ENCODE measurements around the gene RBM42.
"Not testable (repeated sequence)": the region's sequence is repeated elsewhere in the genome, so short reads cannot be mapped to it uniquely, and the experiment has no call there.

Gene RBM42, protein sequence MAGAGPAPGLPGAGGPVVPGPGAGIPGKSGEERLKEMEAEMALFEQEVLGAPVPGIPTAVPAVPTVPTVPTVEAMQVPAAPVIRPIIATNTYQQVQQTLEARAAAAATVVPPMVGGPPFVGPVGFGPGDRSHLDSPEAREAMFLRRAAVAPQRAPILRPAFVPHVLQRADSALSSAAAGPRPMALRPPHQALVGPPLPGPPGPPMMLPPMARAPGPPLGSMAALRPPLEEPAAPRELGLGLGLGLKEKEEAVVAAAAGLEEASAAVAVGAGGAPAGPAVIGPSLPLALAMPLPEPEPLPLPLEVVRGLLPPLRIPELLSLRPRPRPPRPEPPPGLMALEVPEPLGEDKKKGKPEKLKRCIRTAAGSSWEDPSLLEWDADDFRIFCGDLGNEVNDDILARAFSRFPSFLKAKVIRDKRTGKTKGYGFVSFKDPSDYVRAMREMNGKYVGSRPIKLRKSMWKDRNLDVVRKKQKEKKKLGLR

DNA sequence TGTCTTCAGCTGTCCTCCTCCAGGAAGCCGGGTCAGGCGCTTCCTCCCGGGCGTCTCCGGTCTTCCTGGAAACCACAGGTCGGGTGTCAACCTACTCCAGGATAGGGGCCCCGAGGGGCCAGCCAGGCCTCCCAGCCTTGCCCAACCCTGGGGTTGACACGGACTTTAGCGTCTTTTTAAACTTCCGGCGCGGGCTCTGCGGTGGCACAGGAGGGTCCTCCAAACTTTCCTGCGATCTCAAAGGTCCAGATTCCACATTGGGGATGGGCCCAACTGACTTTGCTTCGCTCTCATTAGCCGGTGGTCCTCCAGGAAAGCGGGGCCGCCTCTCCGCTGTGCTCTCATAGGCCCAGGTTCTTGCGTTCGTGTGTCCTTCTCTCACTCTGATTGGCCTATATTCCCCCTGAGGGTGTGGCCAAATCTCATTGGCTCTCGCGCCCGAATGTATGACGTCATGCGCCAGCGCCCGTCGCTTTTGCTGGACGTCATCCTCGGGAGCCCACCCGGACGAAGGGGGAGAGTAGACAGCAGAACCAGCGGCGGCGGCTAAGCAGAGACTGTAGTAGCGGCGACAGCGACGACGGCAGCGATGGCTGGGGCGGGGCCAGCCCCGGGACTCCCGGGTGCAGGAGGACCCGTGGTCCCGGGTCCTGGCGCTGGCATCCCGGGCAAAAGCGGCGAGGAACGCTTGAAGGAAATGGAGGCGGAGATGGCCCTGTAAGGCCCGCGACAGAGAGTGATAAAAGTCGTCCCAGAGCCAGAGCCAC is at the start of gene RBM42:
Gene RBM42, plus strand, starts transcription at position 472 of the 767 bp plus-strand sequence. Its CDS starts 118 bp downstream, at position 590.
- peak; percentile 79 to 98 (median 93) for DNase-seq

DNA sequence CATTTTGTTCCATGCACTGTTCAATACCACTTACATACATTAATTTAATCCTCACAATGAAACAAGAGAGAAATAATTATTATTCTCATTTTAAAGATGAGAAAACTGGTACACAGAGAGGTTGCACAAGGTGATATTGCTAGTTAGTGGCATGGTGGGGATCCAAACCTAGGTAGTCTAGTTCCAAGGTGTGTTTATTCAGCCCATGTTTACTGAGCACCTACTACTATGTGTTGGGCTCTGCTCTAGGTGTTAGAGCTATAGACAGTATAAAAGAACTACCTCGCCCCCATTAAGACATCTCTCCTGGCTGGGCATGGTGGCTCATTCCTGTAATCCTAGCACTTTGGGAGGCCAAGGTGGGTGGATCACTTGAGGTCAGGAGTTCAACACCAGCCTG is 46.1 kb upstream of the RBM42 start:
- no peak for DNase-seq

DNA sequence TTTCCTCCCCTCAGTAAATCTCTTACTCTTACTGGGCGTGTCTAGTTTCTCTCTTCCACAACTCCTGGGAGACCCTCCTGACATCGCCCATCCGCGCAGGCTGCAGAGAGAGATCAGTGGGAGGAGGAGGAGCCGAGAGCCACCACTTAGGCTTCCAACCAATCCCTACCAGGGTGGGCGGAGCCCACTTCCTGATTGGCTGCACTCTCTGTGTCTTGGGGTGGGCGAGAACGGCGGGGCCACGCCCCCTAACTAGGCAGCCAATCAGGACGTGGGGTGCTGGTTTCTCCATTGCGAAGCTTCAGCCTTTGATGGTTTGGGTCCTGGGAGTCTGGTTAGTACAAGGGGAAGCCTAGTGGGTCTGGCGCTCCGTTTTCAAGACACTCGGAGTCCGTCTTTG is 43.0 kb upstream of the RBM42 start, which contains the start of gene PMIS2:
Gene PMIS2, plus strand, starts transcription at position 326 of the 400 bp plus-strand sequence. CDS start 87 bp downstream, outside the sequence.
- peak in 1 of 51 donors; percentile 23 for DNase-seq

DNA sequence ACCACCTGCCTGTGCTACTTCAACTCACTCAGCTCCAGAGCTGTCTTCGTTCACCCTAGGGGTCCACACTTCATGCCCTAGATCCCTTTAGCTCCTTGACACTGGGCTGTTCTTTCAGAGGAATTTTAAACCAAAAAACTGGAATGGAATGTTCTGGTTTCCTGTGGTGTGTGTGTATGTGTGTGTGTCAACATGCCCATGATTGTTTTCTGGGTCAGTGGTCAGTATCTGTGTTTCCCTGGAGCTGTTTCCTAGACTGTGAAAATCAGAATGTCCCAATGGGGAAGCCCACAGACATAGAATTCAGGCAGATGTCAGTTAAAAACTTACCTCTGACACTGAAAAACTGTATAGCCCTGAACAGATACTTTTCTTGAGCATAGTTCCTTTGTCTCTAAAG is 41.5 kb upstream of the RBM42 start:
- DNase-seq: no peak

DNA sequence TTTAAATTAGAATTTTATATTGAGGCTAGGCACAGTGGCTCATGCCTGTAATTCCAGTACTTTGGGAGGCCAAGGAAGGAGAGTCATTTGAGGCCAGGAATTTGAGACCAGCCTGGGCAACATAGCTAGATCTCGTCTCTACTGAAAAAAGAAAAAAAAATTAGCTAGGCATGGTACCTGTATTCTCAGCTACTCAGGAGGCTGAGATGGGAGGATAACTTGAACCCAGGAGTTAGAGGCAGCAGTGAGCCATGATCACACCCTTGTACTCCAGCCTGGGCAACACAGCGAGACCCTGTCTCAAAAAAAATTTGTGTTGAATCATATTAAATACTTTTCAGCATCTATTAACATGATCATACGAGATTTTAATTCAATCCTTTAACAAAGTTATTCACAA is 38.0 kb upstream of the RBM42 start:
- DNase-seq: no peak

DNA sequence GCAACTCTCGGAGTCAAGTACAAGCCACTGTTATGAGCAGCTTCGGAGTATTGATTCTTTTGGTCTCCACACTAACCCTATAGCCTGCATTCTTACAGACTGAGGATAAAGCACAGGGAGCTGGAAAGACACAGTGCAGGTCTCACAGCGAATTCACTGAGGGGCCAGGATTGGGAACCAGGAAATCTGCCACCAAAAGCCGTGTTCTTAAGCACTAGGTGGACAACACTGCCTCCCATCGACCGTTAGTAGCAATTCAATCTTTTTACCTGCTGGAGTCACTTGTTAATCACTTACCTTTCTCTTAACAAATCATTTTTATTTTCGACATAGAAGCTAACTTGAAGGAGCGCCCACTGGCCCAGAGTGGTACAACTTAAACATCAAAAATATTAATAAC is 36.6 kb upstream of the RBM42 start:
- DNase-seq: peak in 2 of 51 donors; percentile 0 to 2

DNA sequence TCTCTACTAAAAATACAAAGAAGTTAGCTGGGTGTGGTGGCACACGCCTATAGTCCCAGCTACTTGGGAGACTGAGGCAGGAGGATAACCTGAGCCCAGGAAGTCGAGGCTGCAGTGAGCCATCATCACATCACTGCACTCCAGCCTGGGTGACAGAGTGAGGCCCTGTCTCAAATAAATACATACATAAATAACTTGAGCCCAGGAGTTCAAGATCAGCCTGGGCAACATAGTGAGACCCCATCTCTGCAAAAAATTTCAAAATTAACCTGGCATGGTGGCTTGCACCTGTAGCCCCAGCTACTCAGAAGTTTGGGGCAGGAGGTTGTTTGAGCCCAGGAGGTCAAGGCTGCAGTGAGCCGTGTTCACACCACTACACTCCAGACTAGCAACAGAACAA is 33.8 kb upstream of the RBM42 start:
- DNase-seq: not testable (repeated sequence)

DNA sequence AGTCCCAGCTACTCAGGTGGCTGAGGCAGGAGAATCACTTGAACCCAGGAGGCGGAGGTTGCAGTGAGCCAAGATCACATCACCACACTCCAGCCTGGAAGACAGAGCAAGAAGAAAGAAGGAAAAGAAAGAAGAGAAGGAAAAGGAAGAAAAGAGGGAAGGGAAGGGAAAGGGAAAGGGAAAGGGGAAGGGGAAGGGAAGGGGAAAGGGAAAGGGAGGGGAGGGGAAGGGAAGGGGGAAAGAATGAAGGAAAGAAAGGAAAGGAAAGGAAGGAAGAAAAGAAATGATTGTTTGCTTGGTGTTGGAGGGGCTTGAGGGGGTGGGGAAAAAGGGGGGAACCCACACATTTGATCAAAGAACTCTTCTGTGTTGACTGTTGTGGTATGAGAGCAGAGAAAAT is 32.9 kb upstream of the RBM42 start:
- no peak for DNase-seq

DNA sequence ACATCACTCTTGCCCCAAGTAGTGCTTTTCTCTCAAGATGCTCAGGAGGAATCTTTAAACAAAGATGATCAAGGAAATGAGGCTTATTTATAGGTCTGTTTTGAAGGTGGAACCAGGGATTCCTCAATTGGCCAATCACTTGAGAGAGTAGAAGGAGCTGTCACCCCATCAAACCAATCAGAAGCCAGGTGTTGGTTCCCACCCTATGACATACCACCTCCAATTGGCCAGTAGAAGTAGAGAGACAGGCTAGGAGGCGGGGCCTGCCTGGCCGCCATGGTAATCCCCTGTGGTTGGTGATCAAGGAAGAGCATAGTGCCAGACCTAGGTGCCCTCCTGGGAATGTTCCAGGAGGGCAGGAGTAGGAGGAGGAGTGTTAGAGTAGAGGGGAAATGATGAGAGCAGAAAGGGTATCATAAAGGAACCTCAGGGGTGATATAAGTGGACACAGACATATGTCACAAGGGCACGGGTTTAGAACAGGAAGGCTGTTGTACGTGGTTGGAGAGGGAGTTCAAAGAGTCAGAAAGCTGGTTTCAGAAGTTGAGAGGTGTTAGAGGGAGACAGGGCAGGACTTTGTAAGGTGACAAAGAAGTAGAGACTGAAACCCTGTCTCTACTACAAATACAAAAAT is 32.4 kb upstream of the RBM42 start:
- no peak for DNase-seq

DNA sequence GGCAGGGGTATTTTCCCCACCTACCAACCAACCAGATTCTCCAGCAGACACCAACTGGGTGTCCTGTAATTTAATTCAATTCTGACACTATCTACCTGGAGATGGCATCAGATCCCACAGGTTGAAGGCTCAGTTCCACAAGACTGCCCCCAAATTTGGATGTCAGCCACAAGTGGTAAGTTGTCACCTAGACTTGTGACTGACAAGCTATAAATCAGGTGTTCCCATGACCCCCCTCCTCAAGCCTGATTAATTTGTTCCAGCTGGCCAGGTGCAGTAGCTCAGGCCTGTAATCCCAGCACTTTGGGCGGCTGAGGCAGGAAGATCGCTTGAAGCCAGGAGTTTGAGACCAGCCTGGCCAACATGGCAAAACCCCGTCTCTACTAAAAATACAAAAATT is 26.9 kb upstream of the RBM42 start:
- DNase-seq: no peak

DNA sequence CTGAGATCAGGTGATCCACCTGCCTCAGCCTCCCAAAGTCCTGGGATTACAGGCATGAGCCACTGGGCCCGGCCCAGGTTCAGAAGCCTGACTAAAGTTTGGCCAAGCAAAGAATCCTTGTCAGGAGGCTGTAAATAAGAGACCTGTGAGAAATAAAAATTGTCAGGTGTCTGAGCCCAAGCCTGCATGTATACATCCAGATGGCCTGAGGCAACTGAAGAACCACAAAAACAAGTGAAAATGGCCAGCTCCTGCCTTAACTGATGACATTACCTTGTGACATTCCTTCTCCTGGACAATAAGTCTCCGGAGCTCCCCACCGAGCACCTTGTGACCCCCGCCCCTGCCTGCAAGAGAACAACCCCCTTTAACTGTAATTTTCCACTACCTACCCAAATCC is 24.4 kb upstream of the RBM42 start:
- DNase-seq: not testable (repeated sequence)

DNA sequence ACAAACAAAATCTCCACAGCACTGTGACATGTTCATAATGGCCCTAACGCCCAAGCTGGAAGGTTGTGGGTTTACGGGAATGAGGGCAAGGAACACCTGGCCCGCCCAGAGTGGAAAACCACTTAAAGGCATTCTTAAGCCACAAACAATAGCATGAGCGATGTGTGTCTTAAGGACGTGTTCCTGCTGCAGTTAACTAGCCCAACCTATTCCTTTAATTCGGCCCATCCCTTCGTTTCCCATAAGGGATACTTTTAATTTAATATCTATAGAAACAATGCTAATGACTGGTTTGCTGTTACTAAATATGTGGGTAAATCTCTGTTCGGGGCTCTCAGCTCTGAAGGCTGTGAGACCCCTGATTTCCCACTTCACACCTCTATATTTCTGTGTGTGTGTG is 21.7 kb upstream of the RBM42 start:
- DNase-seq: not testable (repeated sequence)

DNA sequence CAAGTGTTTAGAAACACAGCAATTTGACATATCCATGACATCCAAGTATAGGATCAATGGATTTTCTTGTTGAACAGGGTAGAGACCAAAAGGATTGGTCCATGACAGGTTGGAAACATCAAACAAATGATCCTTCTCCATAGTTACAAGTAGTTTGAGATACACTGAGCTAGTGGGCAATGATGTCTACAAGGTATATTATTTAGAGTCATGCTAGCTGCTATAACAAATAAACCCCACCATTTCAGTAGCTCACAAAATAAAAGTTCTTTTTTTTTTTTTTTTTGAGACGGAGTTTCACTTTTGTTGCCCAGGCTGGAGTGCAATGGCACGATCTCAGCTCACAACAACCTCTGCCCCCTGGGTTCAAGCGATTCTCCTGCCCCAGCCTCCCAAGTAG is 21.2 kb upstream of the RBM42 start:
- no peak for DNase-seq

DNA sequence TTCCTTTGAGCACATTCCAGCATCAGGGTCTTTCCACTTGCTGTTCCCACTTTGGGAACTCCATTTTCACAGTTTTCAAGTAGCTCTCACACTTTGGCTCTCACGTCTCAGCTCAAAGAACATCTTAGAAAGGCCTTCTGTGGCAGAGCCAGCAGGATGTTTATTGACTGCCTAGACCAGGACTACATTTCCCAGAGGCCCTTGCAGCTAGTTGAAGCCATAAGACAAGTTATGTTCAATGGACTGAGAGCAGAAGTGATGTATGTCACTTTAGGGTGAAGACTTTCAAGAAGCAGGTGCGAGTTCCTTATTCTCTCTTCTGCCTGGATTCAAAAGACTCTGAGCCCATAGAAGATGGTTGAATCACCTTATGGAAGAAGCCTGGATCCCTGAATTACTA is 20.6 kb upstream of the RBM42 start:
- DNase-seq: no peak

DNA sequence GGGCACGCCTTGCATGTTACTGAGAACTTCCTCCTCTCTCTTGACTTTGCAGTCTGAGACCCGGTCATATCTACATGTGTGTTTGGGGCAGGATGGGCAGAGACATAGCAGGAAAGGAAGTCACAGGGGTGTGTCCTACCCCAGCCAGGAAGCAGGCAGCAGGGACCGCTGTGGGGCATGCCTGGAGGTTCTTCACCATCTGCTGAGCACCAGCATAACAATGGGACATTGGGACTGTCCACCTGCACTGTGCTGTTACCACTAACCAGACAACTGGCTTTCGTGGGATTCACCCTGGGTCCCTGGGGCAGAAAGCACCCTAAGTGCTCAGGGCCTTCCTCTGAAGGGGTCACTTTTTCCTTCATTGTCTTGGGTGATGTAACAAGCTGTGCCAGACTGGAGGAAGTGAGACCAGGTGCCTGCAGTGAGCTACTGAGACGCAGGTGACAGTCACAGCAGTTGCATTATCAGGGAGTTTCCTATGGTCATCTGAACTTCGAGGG is 18.9 kb upstream of the RBM42 start:
- no peak for DNase-seq

DNA sequence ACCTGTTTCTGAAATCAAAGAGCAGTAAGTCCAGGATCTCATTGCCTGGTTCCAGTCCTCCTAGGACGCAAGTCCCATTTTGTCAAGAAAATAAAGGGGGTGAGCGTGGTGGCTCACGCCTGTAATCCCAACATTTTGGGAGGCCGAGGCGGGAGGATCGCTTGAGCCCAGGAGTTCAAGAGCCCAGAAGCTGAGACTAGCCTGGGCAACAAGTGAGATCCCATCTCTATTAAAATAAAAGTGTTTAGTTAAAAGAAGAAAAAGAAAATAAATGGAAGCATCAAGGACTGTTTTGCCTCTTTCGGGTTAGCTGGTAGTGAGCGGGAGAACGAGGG is 16.6 kb upstream of the RBM42 start:
- no peak for DNase-seq

DNA sequence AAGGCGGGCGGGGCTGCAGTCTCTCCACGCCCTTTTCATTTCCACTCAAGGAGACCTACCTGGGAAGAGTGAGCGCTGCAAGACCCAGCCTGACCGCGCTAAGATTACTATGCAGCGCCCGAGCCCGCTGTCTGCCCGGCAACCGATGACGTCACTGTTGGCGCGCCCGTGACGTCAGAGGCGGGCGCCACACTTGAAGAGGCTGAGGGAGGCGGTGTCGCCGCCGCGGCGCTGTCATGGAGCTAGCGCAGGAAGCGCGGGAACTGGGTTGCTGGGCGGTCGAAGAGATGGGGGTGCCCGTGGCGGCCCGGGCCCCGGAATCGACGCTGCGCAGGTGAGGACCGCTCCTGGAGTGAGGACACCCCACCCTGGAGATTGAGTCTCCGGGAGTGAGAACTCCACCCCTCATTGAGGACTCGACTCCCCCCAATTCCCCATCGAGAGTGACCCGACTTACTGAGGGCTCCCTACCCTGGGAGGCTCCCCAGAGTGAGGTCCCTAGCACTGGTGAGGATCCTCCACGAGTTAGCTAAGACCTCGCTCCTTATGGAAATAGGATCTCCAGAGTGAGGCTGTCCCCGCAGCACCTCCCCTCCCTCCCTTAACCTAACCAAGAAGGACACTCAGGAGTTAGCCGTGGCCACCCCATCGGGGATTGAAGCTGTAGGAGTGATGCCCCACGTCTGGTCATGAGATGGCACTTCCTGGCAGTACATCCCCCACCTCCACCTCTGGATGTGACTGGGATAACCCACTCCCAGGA is 16.1 kb upstream of the RBM42 start, which contains the start of gene HAUS5:
Gene HAUS5, plus strand, starts transcription at position 177 of the 763 bp plus-strand sequence. Its CDS starts 60 bp downstream, at position 237.
- peak; percentile 34 to 93 (median 84) for DNase-seq

DNA sequence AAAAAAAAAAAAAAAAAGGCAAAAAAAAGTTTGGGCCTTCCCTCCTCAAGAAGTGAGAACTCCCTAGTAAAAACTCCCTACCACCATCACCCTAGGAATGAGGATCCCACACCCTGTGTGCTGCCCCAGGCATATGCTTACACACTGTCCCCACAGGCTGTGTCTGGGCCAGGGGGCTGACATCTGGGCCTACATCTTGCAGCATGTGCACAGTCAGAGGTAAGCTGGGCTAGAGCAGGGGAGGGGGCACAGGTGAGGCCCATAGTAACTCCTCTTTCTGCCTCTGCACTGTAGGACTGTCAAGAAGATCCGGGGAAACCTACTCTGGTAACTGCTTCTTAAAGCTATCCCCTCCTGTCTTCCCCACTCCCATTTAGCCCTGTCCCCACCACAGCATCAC is 15.3 kb upstream of the RBM42 start:
- no peak for DNase-seq

DNA sequence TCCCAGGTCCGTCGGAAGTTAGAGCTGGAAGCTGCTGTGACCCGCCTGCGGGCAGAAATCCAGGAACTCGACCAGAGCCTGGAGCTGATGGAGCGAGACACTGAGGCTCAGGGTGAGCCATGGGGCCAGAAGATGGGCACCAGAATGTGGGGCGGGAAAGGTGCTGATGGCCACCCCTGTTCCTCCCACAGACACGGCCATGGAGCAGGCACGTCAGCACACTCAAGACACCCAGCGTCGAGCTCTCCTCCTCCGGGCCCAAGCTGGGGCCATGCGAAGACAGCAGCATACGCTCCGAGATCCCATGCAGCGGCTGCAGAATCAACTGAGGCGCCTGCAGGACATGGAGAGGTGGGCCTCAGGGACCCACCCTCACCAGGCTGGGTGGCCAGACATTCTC is 13.8 kb upstream of the RBM42 start:
- DNase-seq: no peak

DNA sequence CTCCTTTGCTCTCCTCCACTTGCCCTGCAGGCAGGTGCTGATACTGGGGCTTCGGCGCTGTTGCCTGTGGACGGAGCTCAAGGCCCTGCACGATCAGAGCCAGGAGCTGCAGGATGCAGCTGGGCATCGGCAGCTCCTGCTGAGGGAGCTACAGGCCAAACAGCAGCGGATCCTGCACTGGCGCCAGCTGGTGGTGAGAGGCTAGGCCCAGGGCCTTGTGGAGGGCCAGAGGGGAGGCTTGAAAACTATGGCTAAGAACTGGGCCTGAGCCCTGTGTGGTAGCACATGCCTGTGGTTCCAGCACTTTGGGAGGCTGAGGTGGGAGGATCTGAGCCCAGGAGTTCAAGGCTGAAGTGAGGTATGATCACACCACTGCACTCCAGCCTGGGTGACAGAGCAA is 10.0 kb upstream of the RBM42 start:
- DNase-seq: no peak

DNA sequence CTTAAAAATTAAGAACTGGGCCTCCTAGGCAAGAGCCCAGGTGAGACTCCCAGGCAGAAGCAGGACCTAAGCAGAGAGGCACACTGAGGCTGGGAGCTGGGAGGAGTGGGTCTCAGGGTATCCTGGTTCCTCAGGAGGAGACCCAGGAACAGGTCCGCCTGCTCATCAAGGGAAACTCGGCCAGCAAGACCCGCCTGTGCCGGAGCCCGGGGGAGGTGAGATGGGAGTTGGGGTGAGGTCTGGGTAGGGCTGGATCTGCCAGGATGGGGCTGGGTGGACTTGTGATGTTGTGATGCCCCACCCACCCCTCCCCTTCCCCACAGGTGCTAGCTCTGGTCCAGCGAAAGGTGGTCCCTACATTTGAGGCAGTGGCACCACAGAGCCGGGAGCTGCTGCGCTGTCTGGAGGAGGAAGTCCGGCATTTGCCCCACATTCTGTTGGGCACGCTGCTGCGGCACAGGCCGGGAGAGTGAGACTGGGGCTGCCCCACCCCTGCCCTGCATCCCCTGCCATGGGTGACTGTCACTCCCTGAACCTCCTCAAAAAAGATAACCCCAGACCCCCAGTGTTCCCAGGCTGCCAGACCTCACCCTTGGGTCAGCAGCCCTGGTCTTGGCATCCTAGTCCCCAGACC is 9.4 kb upstream of the RBM42 start:
- DNase-seq: no peak

Measured in hypothalamus (tissue), 51 donors.